Activated naive CD8-positive, alpha-beta T cell treated with anti-CD3 and anti-CD28 coated beads, Interleukin-2, amount 50 U/mL, for 24 hours (primary cell): ENCODE results near the gene CALY.
"Not testable (repeated sequence)": the region's sequence is repeated elsewhere in the genome, so short reads cannot be mapped to it uniquely, and the experiment has no call there.

ENCODE experiments used
- ATAC-seq: fragments of 150-1000 bp; cut with Tn5 transposase; one replicate; pipeline ENCODE4 v1.10.0; 2021
- DNase-seq: peaks from one replicate; pipeline ENCODE4 v3.0.0; 2021
- H3K27ac Mint-ChIP-seq: one replicate; pipeline ENCODE4 v1.8.0; 2021; ENCODE audit warnings: mild to moderate bottlenecking, mixed read lengths
- H3K27me3 Mint-ChIP-seq: one replicate; pipeline ENCODE4 v1.8.0; 2021; ENCODE audit warnings: mixed read lengths
- H3K36me3 Mint-ChIP-seq: one replicate; pipeline ENCODE4 v1.8.0; 2021; ENCODE audit warnings: low read depth, mixed read lengths
- H3K4me1 Mint-ChIP-seq: one replicate; pipeline ENCODE4 v1.8.0; 2021; ENCODE audit warnings: mixed read lengths
- H3K4me3 Mint-ChIP-seq: one replicate; pipeline ENCODE4 v1.8.0; 2021; ENCODE audit warnings: mild to moderate bottlenecking, moderate library complexity, mixed read lengths
- H3K9me3 Mint-ChIP-seq: one replicate; pipeline ENCODE4 v1.8.0; 2021; ENCODE audit warnings: mixed read lengths

The CALY gene

DNA sequence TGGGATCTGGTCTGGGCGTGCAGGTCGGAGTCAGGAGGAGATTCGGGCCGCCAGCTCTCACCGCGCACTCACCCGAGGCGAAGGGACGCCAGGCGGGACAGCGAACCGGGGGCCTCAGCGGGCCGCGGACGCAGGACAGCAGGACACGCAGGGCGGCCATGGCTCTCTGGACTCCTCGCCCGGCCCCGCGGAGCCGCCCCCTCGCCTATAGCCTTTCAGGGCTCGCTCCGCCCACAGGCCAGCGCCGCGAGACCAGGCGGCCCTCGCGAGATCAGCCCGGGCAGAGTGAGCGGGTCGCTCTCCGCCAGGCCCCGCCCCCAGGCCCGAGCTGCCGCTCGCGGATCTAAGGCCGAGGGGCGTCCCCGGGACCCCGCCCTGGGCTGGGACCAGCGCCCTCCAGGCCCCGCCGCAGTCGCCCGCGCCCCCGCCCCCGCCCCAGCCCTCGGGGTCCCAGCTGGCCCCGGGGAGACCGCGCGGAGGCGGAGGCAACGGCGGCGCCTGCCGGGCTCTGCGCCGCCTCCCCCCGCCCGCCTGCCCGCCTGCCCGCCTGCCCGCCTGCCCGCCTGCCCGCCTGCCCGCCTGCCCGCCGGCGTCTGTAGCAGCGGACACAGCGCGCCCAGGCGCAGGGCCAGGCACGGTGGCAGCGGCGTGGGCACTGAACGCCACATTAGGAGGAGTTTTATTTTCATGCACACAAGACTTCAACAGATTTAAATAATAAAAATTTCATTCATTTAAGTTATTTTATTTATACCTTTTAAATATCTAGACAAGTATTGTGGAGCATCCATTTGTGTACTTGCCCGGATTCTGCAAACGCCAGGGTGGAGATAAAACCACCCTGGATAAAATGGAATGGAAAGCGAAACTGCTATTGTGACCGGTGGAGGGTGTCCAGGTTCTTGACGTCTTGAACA lies 36.7 kb upstream of the CALY start, which contains the start of gene ECHS1:
Gene ECHS1 (minus strand): TSS at position 181 of the 917 bp plus-strand sequence. CDS start 21 bp downstream, at position 160.
- ATAC-seq (peak; percentile 97), DNase-seq (peak; percentile 97)
- Mint-ChIP-seq H3K27me3 (peaks cover 1% of the 10 kb centered on the region), H3K9me3 (no peaks in the 10 kb centered on the region), H3K4me1 (peaks cover 17% of the 10 kb centered on the region), H3K36me3 (peaks cover 4% of the 10 kb centered on the region), H3K27ac (peak within 1 kb of the TSS; percentile 67), H3K4me3 (peak within 1 kb of the TSS; percentile 80)

DNA sequence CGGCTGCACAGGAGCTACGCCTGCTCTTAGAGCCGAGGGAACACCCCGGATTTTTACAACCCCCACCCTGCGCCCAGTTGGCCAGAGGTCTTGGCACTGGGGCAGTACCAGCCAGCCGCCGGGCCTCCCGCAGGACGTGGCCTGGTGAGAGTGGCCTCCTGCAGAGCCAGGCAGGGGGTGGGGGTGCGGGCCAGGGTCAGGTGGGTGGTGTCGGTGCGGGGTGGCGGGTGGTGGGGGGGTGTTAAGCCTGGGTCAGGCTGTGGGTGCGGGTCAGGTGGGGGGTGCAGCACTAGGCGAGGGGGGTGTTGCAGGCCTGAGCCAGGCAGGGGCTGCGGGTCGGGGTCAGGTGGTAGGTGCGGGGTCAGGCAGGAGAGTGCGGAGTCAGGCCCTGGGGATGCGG lies 35.8 kb upstream of the CALY start:
- no peak overlapping the region for H3K27ac Mint-ChIP-seq
- H3K9me3 Mint-ChIP-seq = no peaks in the 10 kb centered on the region
- ATAC-seq = no peak
- H3K27me3 Mint-ChIP-seq = peaks cover 1% of the 10 kb centered on the region
- peaks cover 8% of the 10 kb centered on the region for H3K36me3 Mint-ChIP-seq
- no peak for DNase-seq
- H3K4me3 Mint-ChIP-seq = peak overlapping the region; percentile 76
- H3K4me1 Mint-ChIP-seq = peaks cover 17% of the 10 kb centered on the region

DNA sequence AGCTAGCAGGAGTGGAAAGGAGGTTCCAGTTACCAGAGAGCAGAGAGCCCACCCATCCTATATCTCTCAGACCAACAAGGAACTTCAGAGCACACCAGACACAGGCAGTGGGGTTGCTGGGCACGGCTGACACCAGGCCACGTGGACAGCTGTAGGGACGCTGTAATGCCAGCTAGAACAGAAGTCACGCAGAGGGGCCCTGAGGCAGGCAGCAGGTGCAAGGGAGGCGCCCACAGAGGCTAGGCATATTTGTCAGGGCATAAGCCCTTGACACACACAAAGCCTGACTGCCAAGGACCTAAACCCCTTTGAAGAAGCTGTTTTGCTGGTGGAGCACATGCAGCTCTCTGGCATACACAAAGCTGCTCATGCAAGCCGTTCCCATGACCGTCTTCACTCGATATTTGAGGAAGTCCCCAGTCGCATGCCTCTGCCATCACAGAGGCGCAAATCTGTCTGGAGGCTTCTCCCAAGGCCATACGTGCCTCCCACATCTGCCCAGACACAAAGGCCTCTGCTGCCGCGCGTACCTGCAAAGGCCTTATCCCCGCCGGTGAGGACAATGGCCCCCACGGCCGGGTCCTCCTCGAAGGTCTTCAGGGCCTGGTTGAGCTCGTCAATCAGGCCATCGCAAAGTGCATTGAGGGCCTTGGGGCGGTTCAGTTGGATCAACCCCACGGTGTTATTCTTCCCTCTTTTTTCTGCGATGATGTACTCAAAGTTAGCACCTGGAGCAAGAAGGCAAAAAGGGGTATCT lies 33.5 kb upstream of the CALY start:
- Mint-ChIP-seq H3K27me3 (peaks cover 1% of the 10 kb centered on the region), H3K4me3 (no peak overlapping the region), H3K27ac (no peak overlapping the region), H3K36me3 (peaks cover 8% of the 10 kb centered on the region), H3K4me1 (peaks cover 17% of the 10 kb centered on the region), H3K9me3 (no peaks in the 10 kb centered on the region)
- no peak for ATAC-seq
- DNase-seq = no peak

DNA sequence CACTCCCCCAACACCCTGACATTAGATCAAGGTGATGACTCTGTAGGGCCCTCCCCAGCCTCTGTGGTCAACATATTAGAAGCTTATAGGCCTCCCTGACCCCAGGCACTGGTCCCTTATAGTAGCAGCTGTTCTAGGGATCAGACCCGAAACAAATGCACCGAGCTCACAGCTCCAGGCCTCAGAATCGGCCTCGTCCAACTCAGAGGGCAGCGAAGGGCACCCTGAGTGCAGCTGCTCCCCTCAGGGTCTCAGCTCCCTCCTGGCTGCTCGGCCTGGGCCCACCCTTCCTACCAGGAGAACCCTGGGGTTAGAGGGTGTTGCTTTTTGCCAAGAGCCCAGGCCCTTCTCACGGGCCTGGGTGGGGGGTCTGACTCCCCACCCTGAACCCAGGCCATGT lies 31.5 kb upstream of the CALY start:
- peaks cover 8% of the 10 kb centered on the region for H3K4me1 Mint-ChIP-seq
- ATAC-seq (no peak), DNase-seq (no peak)
- H3K36me3 Mint-ChIP-seq = peaks cover 9% of the 10 kb centered on the region
- H3K27ac Mint-ChIP-seq = no peak overlapping the region
- no peak overlapping the region for H3K4me3 Mint-ChIP-seq
- no peaks in the 10 kb centered on the region for H3K9me3 Mint-ChIP-seq
- no peaks in the 10 kb centered on the region for H3K27me3 Mint-ChIP-seq

DNA sequence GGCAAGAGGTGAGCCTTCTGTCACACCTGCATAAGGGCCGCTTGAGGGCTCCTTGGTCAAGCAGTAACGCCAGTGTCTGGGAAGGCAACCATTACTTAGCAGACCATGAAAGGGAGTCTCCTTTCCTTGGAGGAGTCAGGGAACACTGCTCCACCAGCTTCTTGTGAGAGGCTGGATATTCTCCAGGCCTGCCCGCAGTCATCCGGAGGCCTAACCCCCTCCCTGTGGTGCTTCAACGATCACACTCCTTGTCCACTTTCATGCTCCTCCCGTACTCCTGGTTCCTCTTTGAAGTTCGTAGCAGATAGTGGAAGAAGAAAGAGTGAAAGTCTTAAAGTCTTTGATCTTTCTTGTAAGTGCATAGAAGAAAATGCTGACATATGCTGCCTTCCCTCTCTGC lies 30.8 kb upstream of the CALY start:
- not testable (repeated sequence) for H3K36me3 Mint-ChIP-seq, H3K4me1 Mint-ChIP-seq, H3K9me3 Mint-ChIP-seq, H3K4me3 Mint-ChIP-seq, ATAC-seq, DNase-seq, H3K27ac Mint-ChIP-seq, H3K27me3 Mint-ChIP-seq

DNA sequence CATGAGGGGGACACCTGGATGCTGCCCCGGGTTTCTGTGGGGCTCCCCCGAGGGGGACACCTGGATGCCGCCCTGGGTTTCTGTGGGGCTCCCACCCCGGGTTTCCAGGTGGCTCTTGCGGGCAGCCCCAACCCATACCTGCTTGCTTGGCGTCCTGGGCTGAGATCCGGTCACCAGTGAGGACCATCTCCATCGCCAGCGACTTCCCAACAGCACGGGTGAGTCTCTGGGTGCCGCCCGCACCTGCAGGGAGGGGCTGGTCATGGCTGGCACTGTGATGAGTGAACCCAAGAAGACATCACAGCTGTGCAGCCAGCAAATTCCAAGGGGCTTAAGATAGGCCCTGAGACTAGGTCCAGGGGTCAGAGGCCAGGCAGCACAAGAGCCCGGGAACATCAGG lies 30.1 kb upstream of the CALY start:
- H3K9me3 Mint-ChIP-seq = no peaks in the 10 kb centered on the region
- no peak overlapping the region for H3K27ac Mint-ChIP-seq
- ATAC-seq = no peak
- no peak for DNase-seq
- peaks cover 15% of the 10 kb centered on the region for H3K36me3 Mint-ChIP-seq
- peaks cover 10% of the 10 kb centered on the region for H3K4me1 Mint-ChIP-seq
- H3K4me3 Mint-ChIP-seq = no peak overlapping the region
- H3K27me3 Mint-ChIP-seq = no peaks in the 10 kb centered on the region

DNA sequence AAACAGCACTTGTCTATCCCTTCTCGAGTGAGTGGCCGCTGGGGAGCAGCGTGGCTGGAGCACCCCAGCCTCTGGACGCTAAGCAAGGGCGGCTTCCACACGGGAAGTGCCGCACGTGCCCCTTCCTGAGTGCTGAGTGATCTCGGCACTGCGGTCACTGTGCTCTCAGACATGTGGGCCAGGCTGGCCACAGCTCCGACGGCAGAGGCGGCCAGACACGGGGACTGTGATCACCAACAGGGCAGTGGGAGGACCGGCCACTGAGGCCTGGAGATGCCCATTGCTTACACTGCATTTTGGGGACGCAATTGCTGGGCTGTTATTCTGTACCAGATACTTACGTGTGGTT lies 29.4 kb upstream of the CALY start:
- no peak overlapping the region for H3K4me3 Mint-ChIP-seq
- peaks cover 15% of the 10 kb centered on the region for H3K4me1 Mint-ChIP-seq
- no peaks in the 10 kb centered on the region for H3K9me3 Mint-ChIP-seq
- DNase-seq (no peak), ATAC-seq (no peak)
- H3K36me3 Mint-ChIP-seq = peaks cover 15% of the 10 kb centered on the region
- no peak overlapping the region for H3K27ac Mint-ChIP-seq
- no peaks in the 10 kb centered on the region for H3K27me3 Mint-ChIP-seq

DNA sequence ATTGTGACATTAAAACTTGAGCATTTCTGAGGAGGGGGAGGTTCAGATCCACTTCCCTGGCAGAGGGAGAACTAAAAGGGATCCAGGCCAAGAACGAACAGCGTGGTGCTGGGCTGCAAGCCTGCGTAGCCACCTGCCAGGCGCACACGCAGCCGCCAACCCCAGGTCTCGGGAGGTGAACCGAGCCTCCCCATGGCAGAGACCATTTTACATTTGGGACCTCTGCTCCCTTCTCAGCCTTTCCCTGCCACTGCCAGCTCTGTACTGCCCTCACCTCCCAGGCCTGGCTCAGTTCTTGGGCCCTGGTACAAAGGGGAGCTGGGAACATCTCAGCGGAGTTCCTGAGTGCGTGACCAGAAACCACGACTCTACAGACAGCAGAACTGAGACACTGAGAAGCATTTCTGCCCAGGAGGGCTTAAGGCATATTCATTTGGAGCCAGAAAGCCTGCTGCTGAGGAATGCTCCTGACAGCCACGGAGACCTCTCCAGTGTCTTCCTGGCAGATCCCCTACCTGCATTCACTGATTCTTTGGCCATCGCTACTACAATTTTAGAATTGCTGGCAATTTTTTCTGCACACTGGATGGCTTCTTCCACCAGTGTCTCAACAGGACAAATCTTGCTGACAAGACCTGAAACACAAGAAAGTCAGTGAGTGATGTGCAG lies 28.9 kb upstream of the CALY start:
- ATAC-seq = no peak
- H3K36me3 Mint-ChIP-seq = peaks cover 15% of the 10 kb centered on the region

DNA sequence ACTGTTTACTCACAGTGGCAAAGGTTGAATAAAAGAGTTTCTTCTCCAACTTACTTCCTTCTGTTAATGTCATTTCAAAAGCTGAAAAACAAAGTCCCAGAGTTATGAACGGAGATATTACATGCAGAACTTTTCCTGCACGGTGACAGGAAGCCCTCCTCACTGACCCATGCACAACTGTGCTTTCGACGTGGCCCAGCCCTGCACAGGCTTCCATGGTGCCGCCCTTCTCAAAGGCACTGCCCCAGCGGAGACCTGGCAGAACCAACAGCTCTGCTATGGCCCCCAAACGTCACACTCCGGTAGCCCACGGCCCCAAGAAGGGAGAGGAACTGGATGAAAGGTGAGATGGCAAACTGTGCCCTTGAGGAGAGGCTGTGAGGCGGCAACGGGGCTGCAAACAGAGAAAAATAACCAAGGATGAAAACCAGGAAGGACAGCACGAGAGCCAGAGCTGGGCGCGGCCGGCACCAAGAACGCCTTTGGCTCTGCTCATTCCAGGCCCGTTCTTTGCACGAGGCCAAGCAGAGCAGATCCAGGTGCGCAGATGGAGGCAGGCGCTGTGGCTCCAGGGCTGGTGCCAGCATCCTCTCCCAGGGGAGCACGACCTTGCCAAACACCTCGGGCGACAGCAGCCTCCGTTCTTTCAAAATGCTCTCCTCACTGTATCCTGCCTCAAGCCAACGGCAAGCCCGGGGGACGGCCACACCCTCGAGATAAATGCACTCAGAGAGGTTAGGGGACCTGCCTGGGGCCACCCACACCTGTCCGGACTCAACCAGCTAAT lies 28.1 kb upstream of the CALY start:
- ATAC-seq (no peak), DNase-seq (no peak)
- Mint-ChIP-seq H3K9me3 (no peaks in the 10 kb centered on the region), H3K27ac (no peak overlapping the region), H3K36me3 (peaks cover 15% of the 10 kb centered on the region), H3K4me3 (no peak overlapping the region), H3K27me3 (no peaks in the 10 kb centered on the region), H3K4me1 (peaks cover 15% of the 10 kb centered on the region)

More for the DNA sequence above, 28.9 kb upstream of the CALY start:
- DNase-seq = no peak
- H3K9me3 Mint-ChIP-seq = no peaks in the 10 kb centered on the region
- H3K4me3 Mint-ChIP-seq = no peak overlapping the region
- no peaks in the 10 kb centered on the region for H3K27me3 Mint-ChIP-seq
- H3K4me1 Mint-ChIP-seq = peaks cover 15% of the 10 kb centered on the region
- H3K27ac Mint-ChIP-seq = no peak overlapping the region

DNA sequence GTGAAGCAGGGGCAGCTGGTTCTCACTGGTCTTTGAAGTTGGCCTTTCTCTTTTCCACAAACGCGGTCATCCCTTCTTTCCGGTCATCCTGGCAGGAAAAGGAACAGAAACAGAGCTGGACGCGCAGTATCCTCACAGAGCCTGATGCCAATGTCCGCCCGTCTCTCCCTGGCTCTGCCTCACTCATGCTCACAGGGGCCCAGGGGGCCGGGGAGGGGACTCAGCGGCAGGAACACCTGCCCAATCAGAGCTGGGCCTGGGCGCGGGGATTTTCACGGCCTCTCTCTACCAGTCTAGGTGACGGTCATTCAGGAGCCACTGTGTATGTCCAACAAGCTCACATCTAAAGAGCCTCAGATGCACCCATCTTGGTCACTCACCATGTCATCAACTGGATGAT lies 26.1 kb upstream of the CALY start:
- no peak overlapping the region for H3K27ac Mint-ChIP-seq
- no peak overlapping the region for H3K4me3 Mint-ChIP-seq
- peaks cover 10% of the 10 kb centered on the region for H3K4me1 Mint-ChIP-seq
- no peaks in the 10 kb centered on the region for H3K9me3 Mint-ChIP-seq
- H3K36me3 Mint-ChIP-seq = peaks cover 9% of the 10 kb centered on the region
- DNase-seq (no peak), ATAC-seq (no peak)
- no peaks in the 10 kb centered on the region for H3K27me3 Mint-ChIP-seq

DNA sequence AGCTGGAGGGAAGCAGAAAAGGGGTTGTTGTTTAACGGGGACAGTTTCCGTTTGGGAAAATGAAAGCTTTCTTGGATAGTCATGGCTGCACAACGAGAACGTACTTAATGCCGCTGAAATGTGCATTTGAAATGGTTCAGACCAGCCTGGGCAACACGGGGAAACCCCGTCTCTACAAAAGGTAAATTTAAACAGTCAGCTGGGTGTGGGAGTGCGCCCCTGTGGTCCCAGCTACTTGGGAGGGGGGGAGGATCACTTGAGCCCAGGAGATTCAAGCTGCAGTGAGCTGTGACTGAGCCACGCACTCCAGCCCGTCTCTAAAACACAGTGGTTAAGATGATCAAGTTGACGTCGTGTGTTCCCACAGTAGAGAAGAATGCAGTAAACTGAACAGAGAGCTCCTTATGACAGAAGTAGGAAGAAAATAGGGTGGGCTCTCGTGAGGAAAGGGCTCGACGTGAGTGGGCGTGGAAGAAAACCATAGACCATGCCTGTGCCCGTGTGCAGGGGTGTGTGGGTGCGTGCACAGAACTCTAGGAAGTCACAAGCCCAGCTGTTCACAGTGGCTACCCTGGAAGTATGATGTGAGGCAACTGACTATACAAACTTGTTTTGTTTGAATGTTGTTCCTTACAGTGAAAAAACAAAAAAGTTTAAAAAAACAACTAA lies 25.2 kb upstream of the CALY start:
- DNase-seq (no peak), ATAC-seq (no peak)
- Mint-ChIP-seq H3K9me3 (no peaks in the 10 kb centered on the region), H3K27ac (peak overlapping the region; percentile 3), H3K4me1 (peaks cover 10% of the 10 kb centered on the region), H3K36me3 (peaks cover 7% of the 10 kb centered on the region), H3K27me3 (no peaks in the 10 kb centered on the region), H3K4me3 (no peak overlapping the region)

DNA sequence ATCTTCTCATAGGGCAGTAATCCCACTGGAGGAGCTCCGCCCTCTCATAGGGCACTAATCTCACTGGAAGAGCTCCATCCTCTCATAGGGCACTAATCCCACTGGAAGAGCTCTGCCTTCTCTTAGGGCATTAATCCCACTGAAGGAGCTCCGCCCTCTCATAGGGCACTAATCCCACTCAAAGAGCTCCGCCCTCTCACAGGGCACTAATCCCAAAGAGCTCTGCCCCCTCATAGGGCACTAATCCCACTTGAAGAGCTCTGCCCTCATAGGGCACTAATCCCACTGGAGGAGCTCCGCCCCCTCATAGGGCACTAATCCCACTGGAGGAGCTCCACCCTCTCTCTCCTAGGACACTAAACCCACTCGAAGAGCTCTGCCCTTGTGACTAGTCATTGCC lies 24.5 kb upstream of the CALY start:
- ATAC-seq (no peak), DNase-seq (no peak)
- Mint-ChIP-seq H3K4me3 (no peak overlapping the region), H3K27ac (no peak overlapping the region), H3K4me1 (peaks cover 10% of the 10 kb centered on the region), H3K27me3 (no peaks in the 10 kb centered on the region), H3K36me3 (peaks cover 7% of the 10 kb centered on the region), H3K9me3 (no peaks in the 10 kb centered on the region)

DNA sequence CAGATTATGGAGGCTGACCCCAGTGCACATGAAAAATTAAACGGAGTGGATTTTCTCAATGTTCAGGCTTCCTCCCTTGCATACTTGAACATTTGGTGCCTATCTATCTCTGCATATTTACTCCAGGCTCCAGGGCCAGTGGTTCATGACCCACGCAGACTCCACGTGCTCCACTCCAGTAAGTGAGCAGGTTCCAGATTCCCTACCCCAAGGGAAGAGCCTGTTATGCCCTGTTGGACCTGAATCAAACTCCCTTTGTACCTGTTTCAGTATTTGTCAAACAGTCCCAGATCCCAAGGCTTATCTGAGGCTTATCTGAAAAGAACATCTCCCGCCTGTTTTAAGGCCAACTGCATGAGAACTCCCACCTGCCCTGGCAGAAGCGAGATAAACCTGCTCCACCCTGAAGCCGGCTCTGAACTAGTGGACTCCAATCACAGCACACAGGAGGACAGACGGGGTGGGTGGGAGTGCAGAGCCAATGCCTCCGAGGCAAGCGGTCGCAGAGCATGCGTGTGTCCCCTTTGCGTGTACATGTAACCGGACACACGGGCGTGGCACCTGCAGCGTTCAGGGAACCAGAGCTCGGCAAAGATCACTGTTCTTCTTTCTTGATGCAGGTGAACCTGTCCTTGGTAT lies 23.4 kb upstream of the CALY start:
- DNase-seq (no peak), ATAC-seq (no peak)
- H3K27ac Mint-ChIP-seq = no peak overlapping the region
- H3K36me3 Mint-ChIP-seq = peaks cover 7% of the 10 kb centered on the region
- peaks cover 13% of the 10 kb centered on the region for H3K4me1 Mint-ChIP-seq
- no peaks in the 10 kb centered on the region for H3K27me3 Mint-ChIP-seq
- H3K4me3 Mint-ChIP-seq = no peak overlapping the region
- H3K9me3 Mint-ChIP-seq = no peaks in the 10 kb centered on the region
